CD4-positive, alpha-beta T cell (primary cell): Measurements from ENCODE around the gene TLR2. TPM values are rescaled to one million over a fixed set of nuclear protein-coding genes. Genes with fewer than 3 reads are reported as not detected.

ENCODE experiments used
- ATAC-seq: fragments of 200-7000 bp; cut with Tn5 transposase; one replicate; pipeline ENCODE4 v1.10.0; 2022; ENCODE audit warnings: mild to moderate bottlenecking; ENCODE audit not compliant: poor library complexity
- CTCF ChIA-PET: fragments of 350-600 bp; sonication (Branson Sonifier 250); formaldehyde crosslinking; loops from one replicate; lab custom pipeline; 2021; ENCODE audit warnings: antibody characterized with exemption, inconsistent platforms; lab: Charles Lee
- POLR2A ChIA-PET: fragments of 350-600 bp; sonication (Branson Sonifier 250); formaldehyde crosslinking; loops from one replicate; lab custom pipeline; 2021; ENCODE audit warnings: antibody characterized with exemption, inconsistent platforms; lab: Charles Lee
- DNase-seq, 14 experiments: peaks; one replicate each; pipeline ENCODE4 v3.0.0-alpha.2; 2013 to 2020; ENCODE audit warnings: mixed read lengths in 2 of 14
- H3K27ac ChIP-seq, 2 donors: one replicate each; pipeline versions ENCODE4 v1.5.1 to v1.7.0; 2013; ENCODE audit warnings: low read length in 2 of 2, low read depth in 1 of 2, mild to moderate bottlenecking in 1 of 2
- H3K27me3 ChIP-seq, 2 experiments: 1 replicate in 1 of 2; 2 replicates in 1 of 2; pipeline versions ENCODE4 v1.6.1 to v1.7.0; 2013; ENCODE audit warnings: low read length in 2 of 2, control low read depth in 1 of 2, mild to moderate bottlenecking in 1 of 2, moderate library complexity in 1 of 2; ENCODE audit not compliant: insufficient read depth in 2 of 2, control insufficient read depth in 1 of 2
- H3K36me3 ChIP-seq: one replicate; pipeline ENCODE4 v1.6.1; 2013; ENCODE audit warnings: low read length, control low read depth; ENCODE audit not compliant: insufficient read depth
- H3K4me1 ChIP-seq: one replicate; pipeline ENCODE4 v1.6.1; 2013; ENCODE audit warnings: low read length, control low read depth; ENCODE audit not compliant: insufficient read depth
- H3K4me3 ChIP-seq: one replicate; pipeline ENCODE4 v1.5.1; 2013; ENCODE audit warnings: mild to moderate bottlenecking, low read length, moderate library complexity
- H3K9me3 ChIP-seq, 2 experiments: 1 replicate in 1 of 2; 2 replicates in 1 of 2; pipeline versions ENCODE4 v1.6.1 to v1.7.0; 2013; ENCODE audit warnings: low read length in 2 of 2, mild to moderate bottlenecking in 2 of 2, control low read depth in 1 of 2, moderate library complexity in 1 of 2; ENCODE audit not compliant: control insufficient read depth in 1 of 2, insufficient read depth in 1 of 2
- H3K27ac Mint-ChIP-seq: one replicate; pipeline ENCODE4 v1.8.0; 2020; ENCODE audit warnings: mixed read lengths
- H3K27me3 Mint-ChIP-seq: one replicate; pipeline ENCODE4 v1.8.0; 2021; ENCODE audit warnings: mixed read lengths
- H3K36me3 Mint-ChIP-seq: one replicate; pipeline ENCODE4 v1.8.0; 2021; ENCODE audit warnings: low read depth, mixed read lengths
- H3K4me1 Mint-ChIP-seq: one replicate; pipeline ENCODE4 v1.8.0; 2021; ENCODE audit warnings: low read depth, mixed read lengths
- H3K4me3 Mint-ChIP-seq: one replicate; pipeline ENCODE4 v1.8.0; 2020; ENCODE audit warnings: mild to moderate bottlenecking, mixed read lengths
- H3K9me3 Mint-ChIP-seq: one replicate; pipeline ENCODE4 v1.8.0; 2020; ENCODE audit warnings: mixed read lengths
- intact Hi-C, 2 experiments: fragments of 100-400 bp; cut with DNase I in 1 of 2; cut with micrococcal nuclease in 1 of 2; formaldehyde crosslinking; loops; one replicate each; pipeline versions ENCODE4 v1.15.1 to v1.9.0; 2023 to 2025; cut with DNase I, micrococcal nuclease
- total RNA-seq, 174 experiments: library from RNA in 2 of 174; stranded (reverse) in 2 of 174; gene quantifications; one replicate each; pipeline ENCODE4 v1.2.3 and lab custom pipeline; 2021 to 2026
- TF ChIP-seq, protein P1 (sequence below): fragments of 200-600 bp; IDR thresholded peaks from one replicate; pipeline ENCODE4 v1.8.0; 2022; ENCODE audit warnings: antibody characterized with exemption, mild to moderate bottlenecking

Gene TLR2
- total RNA-seq, 2 experiments from 2014 or later: 2.8 to 2.9 TPM

DNA sequence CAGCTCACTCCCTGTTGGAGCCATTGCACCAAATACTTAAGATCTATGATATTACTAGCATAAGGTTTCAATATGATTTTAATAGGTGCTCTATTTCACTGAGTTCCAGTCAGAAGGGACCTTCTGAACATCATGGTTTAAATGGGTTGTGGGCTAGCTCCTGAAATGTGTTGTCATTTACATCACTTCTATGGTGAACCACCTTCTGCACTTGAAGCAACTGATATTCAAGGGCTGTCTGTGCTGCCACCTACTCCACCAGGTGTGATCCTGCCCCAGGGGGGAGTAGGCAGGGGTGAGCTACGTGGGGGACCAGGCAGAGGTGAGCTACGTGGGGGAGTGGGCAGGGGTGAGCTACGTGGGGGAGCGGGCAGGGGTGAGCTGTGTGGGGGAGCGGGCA lies 40.5 kb downstream of the TLR2 start:
- Mint-ChIP-seq H3K27ac (no peak overlapping the region), H3K27me3 (no peaks in the 10 kb centered on the region), H3K36me3 (no peaks in the 10 kb centered on the region), H3K4me1 (no peaks in the 10 kb centered on the region), H3K9me3 (no peaks in the 10 kb centered on the region), H3K4me3 (no peak overlapping the region)
- DNase-seq: no peak
- Histone ChIP-seq H3K27me3 (no peaks in the 10 kb centered on the region), H3K4me1 (no peaks in the 10 kb centered on the region), H3K36me3 (no peaks in the 10 kb centered on the region), H3K4me3 (no peak overlapping the region), H3K9me3 (no peaks in the 10 kb centered on the region), H3K27ac (no peak overlapping the region)
- TF ChIP-seq, protein P1, sequence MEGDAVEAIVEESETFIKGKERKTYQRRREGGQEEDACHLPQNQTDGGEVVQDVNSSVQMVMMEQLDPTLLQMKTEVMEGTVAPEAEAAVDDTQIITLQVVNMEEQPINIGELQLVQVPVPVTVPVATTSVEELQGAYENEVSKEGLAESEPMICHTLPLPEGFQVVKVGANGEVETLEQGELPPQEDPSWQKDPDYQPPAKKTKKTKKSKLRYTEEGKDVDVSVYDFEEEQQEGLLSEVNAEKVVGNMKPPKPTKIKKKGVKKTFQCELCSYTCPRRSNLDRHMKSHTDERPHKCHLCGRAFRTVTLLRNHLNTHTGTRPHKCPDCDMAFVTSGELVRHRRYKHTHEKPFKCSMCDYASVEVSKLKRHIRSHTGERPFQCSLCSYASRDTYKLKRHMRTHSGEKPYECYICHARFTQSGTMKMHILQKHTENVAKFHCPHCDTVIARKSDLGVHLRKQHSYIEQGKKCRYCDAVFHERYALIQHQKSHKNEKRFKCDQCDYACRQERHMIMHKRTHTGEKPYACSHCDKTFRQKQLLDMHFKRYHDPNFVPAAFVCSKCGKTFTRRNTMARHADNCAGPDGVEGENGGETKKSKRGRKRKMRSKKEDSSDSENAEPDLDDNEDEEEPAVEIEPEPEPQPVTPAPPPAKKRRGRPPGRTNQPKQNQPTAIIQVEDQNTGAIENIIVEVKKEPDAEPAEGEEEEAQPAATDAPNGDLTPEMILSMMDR: no peak
- POLR2A ChIA-PET: no interaction called here
- CTCF ChIA-PET: no interaction called here
- ATAC-seq: no peak
- intact Hi-C loops: no loop called here

DNA sequence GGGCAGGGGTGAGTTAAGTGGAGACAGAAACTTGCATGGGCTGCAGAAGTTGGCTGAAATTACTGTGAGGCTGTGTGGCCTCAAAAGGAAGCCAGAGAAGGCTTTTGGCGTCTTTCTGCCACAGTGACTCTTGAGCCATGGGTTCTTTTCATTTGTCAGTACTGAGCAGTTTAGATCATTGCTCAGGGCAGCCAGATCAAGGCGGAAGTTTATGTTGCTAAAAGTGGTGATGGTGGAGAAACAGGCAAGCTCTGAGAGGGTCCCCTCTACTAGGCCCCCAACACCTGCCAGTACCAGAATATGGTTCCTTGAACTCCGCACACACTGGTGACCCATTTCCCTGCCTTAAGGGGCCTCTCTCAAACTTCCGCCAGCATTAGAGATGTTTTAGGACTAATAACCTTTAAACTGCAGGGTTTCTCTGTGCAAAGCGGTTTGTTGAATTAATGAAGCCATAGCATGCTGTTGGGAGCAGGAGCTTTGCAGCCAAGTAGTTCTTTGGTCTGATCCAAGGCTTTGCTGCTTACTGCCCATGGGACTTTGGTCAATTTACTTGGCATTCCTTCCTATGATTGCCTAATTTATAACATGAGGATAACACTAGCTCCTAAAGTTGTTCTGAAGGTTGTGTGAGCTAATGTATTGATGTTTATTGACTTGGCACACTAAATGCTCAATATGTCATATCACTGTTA lies 41.2 kb downstream of the TLR2 start:
- TF ChIP-seq, protein P1: no peak
- Mint-ChIP-seq H3K4me1 (no peaks in the 10 kb centered on the region), H3K27me3 (no peaks in the 10 kb centered on the region), H3K36me3 (no peaks in the 10 kb centered on the region), H3K9me3 (no peaks in the 10 kb centered on the region), H3K4me3 (no peak overlapping the region), H3K27ac (no peak overlapping the region)
- no peaks in the 10 kb centered on the region for H3K4me1 ChIP-seq
- H3K4me3 ChIP-seq: no peak overlapping the region
- H3K36me3 ChIP-seq: no peaks in the 10 kb centered on the region
- ATAC-seq (no peak), DNase-seq (no peak)
- H3K27ac ChIP-seq: no peak overlapping the region
- ChIA-PET POLR2A (no interaction called here), CTCF (no interaction called here)
- intact Hi-C loops: no loop called here
- no peaks in the 10 kb centered on the region for H3K27me3 ChIP-seq
- H3K9me3 ChIP-seq: no peaks in the 10 kb centered on the region

DNA sequence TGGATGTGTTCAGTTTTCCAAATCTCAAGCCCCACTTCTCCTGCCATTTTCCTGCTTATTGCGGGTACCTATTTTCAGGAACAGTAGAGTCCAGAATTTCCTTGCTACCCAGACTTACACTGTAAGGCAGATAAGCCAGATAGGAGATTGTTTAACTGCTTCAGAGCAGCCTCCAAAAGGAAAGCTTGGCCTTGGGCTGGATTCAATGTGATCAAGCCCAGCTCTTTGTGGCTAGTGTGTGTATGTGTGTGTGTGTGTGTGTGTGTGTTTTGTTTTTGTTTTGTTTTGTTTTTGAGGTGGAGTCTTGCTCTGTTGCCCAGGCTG lies 41.7 kb downstream of the TLR2 start:
- H3K9me3 ChIP-seq: no peaks in the 10 kb centered on the region
- TF ChIP-seq, protein P1: no peak
- Mint-ChIP-seq H3K27me3 (no peaks in the 10 kb centered on the region), H3K36me3 (no peaks in the 10 kb centered on the region), H3K4me1 (no peaks in the 10 kb centered on the region), H3K9me3 (no peaks in the 10 kb centered on the region), H3K4me3 (no peak overlapping the region), H3K27ac (no peak overlapping the region)
- intact Hi-C loops: no loop called here
- ChIA-PET CTCF (no interaction called here), POLR2A (no interaction called here)
- H3K4me3 ChIP-seq: no peak overlapping the region
- H3K27ac ChIP-seq: no peak overlapping the region
- ATAC-seq: no peak
- H3K36me3 ChIP-seq: no peaks in the 10 kb centered on the region
- DNase-seq: no peak
- H3K27me3 ChIP-seq: no peaks in the 10 kb centered on the region
- no peaks in the 10 kb centered on the region for H3K4me1 ChIP-seq
